AG04449 (cell line): Measurements from ENCODE around the gene ADAMTS12.

Source experiments
- CTCF ChIA-PET: fragments of 350-600 bp; formaldehyde crosslinking; extraction: SDS; loops from one replicate; lab custom pipeline; 2021; ENCODE audit warnings: antibody characterized with exemption; lab: Yijun Ruan, JAX
- POLR2A ChIA-PET: fragments of 400-600, 350-600 bp; formaldehyde crosslinking; extraction: SDS; loops from one replicate; lab custom pipeline; 2020; ENCODE audit warnings: antibody characterized with exemption, inconsistent platforms; lab: Yijun Ruan, JAX
- DNase-seq: peaks from one replicate; pipeline ENCODE4 v3.0.0-alpha.2; 2010; ENCODE audit warnings: low read depth, low spot score
- H3K4me3 ChIP-seq: 2 replicates; pipeline ENCODE4 v1.5.1; 2011; ENCODE audit warnings: low read depth, mild to moderate bottlenecking, control low read depth, low read length
- CTCF ChIP-seq: IDR thresholded peaks from one replicate; pipeline ENCODE4 v1.5.1; 2011; ENCODE audit warnings: mild to moderate bottlenecking, moderate library complexity, low read length, control low read depth, inconsistent platforms; ENCODE audit not compliant: insufficient read depth; ENCODE audit errors: missing control alignments

The ADAMTS12 gene

GRCh38 chr5:33563983-33564908 is 327.5 kb downstream of the ADAMTS12 start:
- DNase-seq: no peak
- POLR2A ChIA-PET: no interaction called here

GRCh38 chr5:33563530-33563929 is 328.3 kb downstream of the ADAMTS12 start:
- no peak for TF ChIP-seq CTCF
- no peak overlapping the region for H3K4me3 ChIP-seq
- ChIA-PET CTCF (interaction anchor here (1.1 to 1.2 kb wide), 2 partner anchors 26 to 407 kb away, joined by 3 to 4 read pairs; no protein-coding TSS in a partner anchor), POLR2A (no interaction called here)
- no peak for DNase-seq

More at GRCh38 chr5:33563983-33564908, 327.5 kb downstream of the ADAMTS12 start:
- CTCF ChIA-PET: interaction anchor here (1.1 to 1.5 kb wide), 3 partner anchors 25 to 406 kb away, joined by 3 to 5 read pairs (median 4); no protein-coding TSS in a partner anchor
- no peak overlapping the region for H3K4me3 ChIP-seq
- no peak for TF ChIP-seq CTCF

GRCh38 chr5:33558489-33558888 is 333.3 kb downstream of the ADAMTS12 start:
- TF ChIP-seq CTCF: no peak
- ChIA-PET CTCF (interaction anchor here (2.0 kb wide), 1 partner anchor 29 kb away, joined by 6 read pairs; no protein-coding TSS in a partner anchor), POLR2A (no interaction called here)
- DNase-seq: no peak
- no peak overlapping the region for H3K4me3 ChIP-seq

GRCh38 chr5:33557605-33558004 is 334.2 kb downstream of the ADAMTS12 start:
- CTCF ChIA-PET: interaction anchor here (2.0 kb wide), 1 partner anchor 30 kb away, joined by 6 read pairs; no protein-coding TSS in a partner anchor
- POLR2A ChIA-PET: no interaction called here
- no peak for DNase-seq

GRCh38 chr5:33556330-33557328 is 335.2 kb downstream of the ADAMTS12 start:
- DNase-seq: no peak
- ChIA-PET CTCF (interaction anchor here (2.0 kb wide), 1 partner anchor 31 kb away, joined by 6 read pairs; no protein-coding TSS in a partner anchor), POLR2A (no interaction called here)
- no peak for TF ChIP-seq CTCF
- H3K4me3 ChIP-seq: no peak overlapping the region

More at GRCh38 chr5:33557605-33558004, 334.2 kb downstream of the ADAMTS12 start:
- TF ChIP-seq CTCF: no peak
- H3K4me3 ChIP-seq: no peak overlapping the region
